VCaP (cell line): ENCODE measurements around the gene CRYBG1.

ENCODE experiments used
- H3K27ac ChIP-seq: fragments of 450-650 bp; 2 replicates; pipeline ENCODE4 v1.5.1; 2017
- TF ChIP-seq, protein P1 (sequence below): fragments of 450-650 bp; conservative IDR thresholded peaks from 2 replicates; pipeline ENCODE4 v1.5.1; 2017; ENCODE audit warnings: mild to moderate bottlenecking, moderate library complexity

The CRYBG1 gene

GRCh38 chr6:106360989-106361430, 493 bp downstream of the CRYBG1 start:
- peak overlapping the region; percentile 96 for H3K27ac ChIP-seq
- TF ChIP-seq, protein P1, sequence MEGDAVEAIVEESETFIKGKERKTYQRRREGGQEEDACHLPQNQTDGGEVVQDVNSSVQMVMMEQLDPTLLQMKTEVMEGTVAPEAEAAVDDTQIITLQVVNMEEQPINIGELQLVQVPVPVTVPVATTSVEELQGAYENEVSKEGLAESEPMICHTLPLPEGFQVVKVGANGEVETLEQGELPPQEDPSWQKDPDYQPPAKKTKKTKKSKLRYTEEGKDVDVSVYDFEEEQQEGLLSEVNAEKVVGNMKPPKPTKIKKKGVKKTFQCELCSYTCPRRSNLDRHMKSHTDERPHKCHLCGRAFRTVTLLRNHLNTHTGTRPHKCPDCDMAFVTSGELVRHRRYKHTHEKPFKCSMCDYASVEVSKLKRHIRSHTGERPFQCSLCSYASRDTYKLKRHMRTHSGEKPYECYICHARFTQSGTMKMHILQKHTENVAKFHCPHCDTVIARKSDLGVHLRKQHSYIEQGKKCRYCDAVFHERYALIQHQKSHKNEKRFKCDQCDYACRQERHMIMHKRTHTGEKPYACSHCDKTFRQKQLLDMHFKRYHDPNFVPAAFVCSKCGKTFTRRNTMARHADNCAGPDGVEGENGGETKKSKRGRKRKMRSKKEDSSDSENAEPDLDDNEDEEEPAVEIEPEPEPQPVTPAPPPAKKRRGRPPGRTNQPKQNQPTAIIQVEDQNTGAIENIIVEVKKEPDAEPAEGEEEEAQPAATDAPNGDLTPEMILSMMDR, result no peak

- TF ChIP-seq, protein P1, result no peak
Measured at GRCh38 chr6:106363401-106364138, 3.1 kb downstream of the CRYBG1 start.

DNA sequence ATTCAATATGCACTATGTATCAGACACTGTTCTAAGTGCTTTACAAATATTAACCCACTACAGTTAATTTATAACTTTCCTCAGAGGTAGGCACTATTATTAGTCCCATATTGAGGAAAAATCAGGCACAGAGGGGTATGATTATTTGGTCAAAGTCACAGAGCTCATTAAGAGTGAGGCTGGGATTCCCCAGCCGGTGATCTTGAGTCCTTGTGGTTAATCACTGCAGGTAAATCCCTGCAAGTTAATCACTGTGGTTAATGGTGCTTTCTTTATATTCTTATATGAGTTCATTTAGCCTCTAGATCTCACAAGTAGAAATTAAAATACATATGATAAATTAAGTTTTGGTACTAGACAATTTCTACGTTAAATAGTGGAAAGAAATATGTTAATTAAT, 9.2 kb downstream of the CRYBG1 start:
- 0 out of 2 replicates have a peak overlapping the region, but pooled peaks have one; percentile 97 for H3K27ac ChIP-seq

More at GRCh38 chr6:106363401-106364138, 3.1 kb downstream of the CRYBG1 start:
- H3K27ac ChIP-seq, result no peak overlapping the region

GRCh38 chr6:106370639-106371038, 10.1 kb downstream of the CRYBG1 start:
- TF ChIP-seq, protein P1, result no peak

More for the DNA sequence above, 9.2 kb downstream of the CRYBG1 start:
- TF ChIP-seq, protein P1, result no peak

GRCh38 chr6:106372838-106373501, 12.5 kb downstream of the CRYBG1 start:
- TF ChIP-seq, protein P1, result no peak
- peak overlapping the region; percentile 97 for H3K27ac ChIP-seq

More at GRCh38 chr6:106370639-106371038, 10.1 kb downstream of the CRYBG1 start:
- H3K27ac ChIP-seq, result peak overlapping the region; percentile 97; the same call in 1 of the 2 replicates

GRCh38 chr6:106373502-106374239, 13.2 kb downstream of the CRYBG1 start:
- TF ChIP-seq, protein P1, result no peak
- H3K27ac ChIP-seq, result peak overlapping the region; percentile 97

DNA sequence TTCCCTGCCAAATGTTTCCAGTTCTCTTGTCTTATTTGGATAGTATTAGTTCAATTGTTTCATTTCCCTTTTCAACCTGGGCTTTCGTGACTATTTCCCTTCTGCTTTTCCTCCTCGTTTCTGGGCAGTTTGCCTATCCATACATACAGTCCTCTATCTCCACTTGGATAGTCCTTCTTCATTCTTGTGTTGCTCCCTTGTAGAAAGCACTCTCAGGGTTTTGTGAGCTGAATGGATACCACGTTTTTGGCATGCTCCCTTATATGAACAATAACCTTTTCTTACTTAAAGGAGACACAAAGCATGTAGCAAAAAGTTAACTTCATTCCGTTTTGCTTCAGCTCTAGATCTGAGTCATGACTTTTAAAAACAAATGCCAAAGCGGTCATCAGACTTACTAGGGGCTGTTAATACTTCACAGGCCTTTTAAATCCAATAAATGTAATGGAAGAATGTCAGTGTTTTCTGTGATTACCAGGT, 16.6 kb downstream of the CRYBG1 start:
- H3K27ac ChIP-seq, result peak overlapping the region; percentile 97

More for the DNA sequence above, 16.6 kb downstream of the CRYBG1 start:
- TF ChIP-seq, protein P1, result no peak
